Measurements from ENCODE around the gene VWC2. TPM values are rescaled to one million over a fixed set of nuclear protein-coding genes. Genes with fewer than 3 reads are reported as not detected.

VWC2 gene
- total and polyA plus RNA-seq, 5 donors from 2014 or later = not detected

DNA sequence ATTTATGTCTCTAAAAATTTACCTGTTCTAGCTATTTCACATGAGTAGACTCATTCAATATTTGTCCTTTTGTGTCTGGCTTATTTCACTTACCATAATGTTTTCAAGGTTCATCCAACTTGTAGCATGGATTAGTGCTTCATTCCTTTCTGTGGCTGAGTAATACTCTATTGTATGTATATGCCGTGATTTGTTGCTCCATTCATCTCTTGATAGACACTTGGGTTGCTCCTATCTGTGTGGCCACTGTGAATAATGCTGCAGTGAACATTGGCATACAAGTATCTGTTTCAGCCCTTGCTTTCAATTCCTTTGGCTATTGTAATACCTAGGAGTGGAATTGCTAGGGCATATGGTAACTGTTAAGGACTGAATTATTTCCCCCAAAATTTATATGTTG, 86.9 kb downstream of the VWC2 start:
- Histone ChIP-seq H3K4me1 (ENCODE audit: control insufficient read depth, insufficient read depth, low read length, poor library complexity, severe bottlenecking) (no peaks in the 10 kb centered on the region), H3K36me3 (ENCODE audit: control insufficient read depth, insufficient read depth, low read length) (no peaks in the 10 kb centered on the region), H3K9me3 (ENCODE audit: control insufficient read depth in 2 of 2, low read length in 2 of 2) (no peaks in the 10 kb centered on the region), H3K27me3 (ENCODE audit: control insufficient read depth, insufficient read depth, low read length) (no peaks in the 10 kb centered on the region), H3K27ac (ENCODE audit: insufficient read depth, low read length, poor library complexity, severe bottlenecking) (no peak overlapping the region), H3K4me3 (ENCODE audit: low read depth, low read length) (no peak overlapping the region)
- no peak overlapping the region for H3K4me3 Mint-ChIP-seq
- DNase-seq (no peak), ATAC-seq (ENCODE audit: low read depth in 2 of 2) (no peak)
- H3K36me3 Mint-ChIP-seq = no peaks in the 10 kb centered on the region
- H3K27ac Mint-ChIP-seq = no peak overlapping the region
- H3K9me3 Mint-ChIP-seq = peaks cover 0 to 8% (median 0%) of the 10 kb centered on the region in 7 donors
- H3K4me1 Mint-ChIP-seq = no peaks in the 10 kb centered on the region
- H3K27me3 Mint-ChIP-seq = no peaks in the 10 kb centered on the region

- Histone ChIP-seq H3K4me3 (ENCODE audit: low read depth, low read length) (no peak overlapping the region), H3K27me3 (ENCODE audit: control insufficient read depth, insufficient read depth, low read length) (no peaks in the 10 kb centered on the region), H3K9me3 (ENCODE audit: control insufficient read depth in 2 of 2, low read length in 2 of 2) (no peaks in the 10 kb centered on the region), H3K4me1 (ENCODE audit: control insufficient read depth, insufficient read depth, low read length, poor library complexity, severe bottlenecking) (no peaks in the 10 kb centered on the region), H3K27ac (ENCODE audit: insufficient read depth, low read length, poor library complexity, severe bottlenecking) (no peak overlapping the region), H3K36me3 (ENCODE audit: control insufficient read depth, insufficient read depth, low read length) (no peaks in the 10 kb centered on the region)
- DNase-seq (no peak), ATAC-seq (ENCODE audit: low read depth in 2 of 2) (no peak)
- H3K27me3 Mint-ChIP-seq = no peaks in the 10 kb centered on the region
- no peaks in the 10 kb centered on the region for H3K4me1 Mint-ChIP-seq
- H3K36me3 Mint-ChIP-seq = no peaks in the 10 kb centered on the region
- H3K27ac Mint-ChIP-seq = no peak overlapping the region
- H3K9me3 Mint-ChIP-seq = peaks cover 0 to 3% (median 1%) of the 10 kb centered on the region in 7 donors
- H3K4me3 Mint-ChIP-seq = no peak overlapping the region
Measured at GRCh38 chr7:49866076-49866735, 92.8 kb downstream of the VWC2 start.

DNA sequence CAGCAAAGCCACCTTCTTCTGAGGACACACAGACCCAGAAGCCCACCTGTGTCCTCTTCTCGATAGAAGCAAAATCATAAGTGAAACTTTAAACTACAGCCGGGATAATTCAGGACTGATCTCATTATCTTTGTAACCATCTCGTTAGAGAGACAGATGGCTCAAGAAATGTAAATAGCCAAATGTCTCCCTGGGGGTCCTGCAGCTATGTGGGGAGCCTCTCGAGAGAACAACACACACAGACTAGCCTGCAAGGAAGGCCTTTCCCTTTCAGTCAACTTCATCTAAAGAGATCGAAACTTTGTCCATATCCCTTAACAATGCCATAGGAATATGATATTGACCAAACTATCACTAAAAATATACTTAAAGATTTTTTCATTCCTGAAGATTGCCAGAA, 93.5 kb downstream of the VWC2 start:
- H3K36me3 ChIP-seq (ENCODE audit: control insufficient read depth, insufficient read depth, low read length) = no peaks in the 10 kb centered on the region
- H3K4me3 ChIP-seq (ENCODE audit: low read depth, low read length) = no peak overlapping the region
- H3K27ac Mint-ChIP-seq = no peak overlapping the region
- H3K36me3 Mint-ChIP-seq = no peaks in the 10 kb centered on the region
- H3K9me3 Mint-ChIP-seq = peaks cover 0 to 3% (median 0%) of the 10 kb centered on the region in 7 donors
- no peaks in the 10 kb centered on the region for H3K9me3 ChIP-seq (ENCODE audit: control insufficient read depth in 2 of 2, low read length in 2 of 2)
- no peaks in the 10 kb centered on the region for H3K27me3 ChIP-seq (ENCODE audit: control insufficient read depth, insufficient read depth, low read length)
- H3K4me1 Mint-ChIP-seq = no peaks in the 10 kb centered on the region
- ATAC-seq (ENCODE audit: low read depth in 2 of 2) (no peak), DNase-seq (no peak)
- H3K4me3 Mint-ChIP-seq = no peak overlapping the region
- no peaks in the 10 kb centered on the region for H3K4me1 ChIP-seq (ENCODE audit: control insufficient read depth, insufficient read depth, low read length, poor library complexity, severe bottlenecking)
- no peak overlapping the region for H3K27ac ChIP-seq (ENCODE audit: insufficient read depth, low read length, poor library complexity, severe bottlenecking)
- H3K27me3 Mint-ChIP-seq = no peaks in the 10 kb centered on the region

DNA sequence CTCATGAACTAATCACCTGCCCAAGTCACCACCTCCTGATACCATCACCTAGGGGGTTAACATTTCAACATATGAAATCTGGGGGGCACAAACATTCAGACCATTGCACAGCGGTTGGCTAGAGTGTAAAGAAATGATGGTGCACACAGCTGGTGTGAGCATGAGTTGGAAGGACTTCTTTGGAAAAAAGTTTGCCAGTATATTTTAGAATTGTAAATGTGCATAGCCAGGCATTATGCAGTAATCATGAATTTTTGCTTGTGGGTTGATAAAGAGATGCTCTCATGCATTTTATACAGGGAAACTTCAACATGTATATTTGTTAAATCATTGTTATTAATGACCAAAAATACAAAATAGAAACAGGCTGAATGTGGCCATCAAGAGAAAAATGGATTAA, 100.0 kb downstream of the VWC2 start:
- no peaks in the 10 kb centered on the region for H3K27me3 Mint-ChIP-seq
- no peaks in the 10 kb centered on the region for H3K9me3 ChIP-seq (ENCODE audit: control insufficient read depth in 2 of 2, low read length in 2 of 2)
- DNase-seq (no peak), ATAC-seq (ENCODE audit: low read depth in 2 of 2) (no peak)
- no peaks in the 10 kb centered on the region for H3K4me1 ChIP-seq (ENCODE audit: control insufficient read depth, insufficient read depth, low read length, poor library complexity, severe bottlenecking)
- H3K27ac ChIP-seq (ENCODE audit: insufficient read depth, low read length, poor library complexity, severe bottlenecking) = no peak overlapping the region
- H3K36me3 ChIP-seq (ENCODE audit: control insufficient read depth, insufficient read depth, low read length) = no peaks in the 10 kb centered on the region
- H3K27me3 ChIP-seq (ENCODE audit: control insufficient read depth, insufficient read depth, low read length) = no peaks in the 10 kb centered on the region
- no peak overlapping the region for H3K4me3 Mint-ChIP-seq
- no peaks in the 10 kb centered on the region for H3K4me1 Mint-ChIP-seq
- H3K27ac Mint-ChIP-seq = no peak overlapping the region
- no peak overlapping the region for H3K4me3 ChIP-seq (ENCODE audit: low read depth, low read length)
- no peaks in the 10 kb centered on the region for H3K36me3 Mint-ChIP-seq
- H3K9me3 Mint-ChIP-seq = peaks cover 0 to 3% (median 0%) of the 10 kb centered on the region in 7 donors

GRCh38 chr7:49875336-49875735, 101.9 kb downstream of the VWC2 start:
- Histone ChIP-seq H3K36me3 (ENCODE audit: control insufficient read depth, insufficient read depth, low read length) (no peaks in the 10 kb centered on the region), H3K27me3 (ENCODE audit: control insufficient read depth, insufficient read depth, low read length) (no peaks in the 10 kb centered on the region), H3K27ac (ENCODE audit: insufficient read depth, low read length, poor library complexity, severe bottlenecking) (no peak overlapping the region), H3K9me3 (ENCODE audit: control insufficient read depth in 2 of 2, low read length in 2 of 2) (no peaks in the 10 kb centered on the region), H3K4me1 (ENCODE audit: control insufficient read depth, insufficient read depth, low read length, poor library complexity, severe bottlenecking) (no peaks in the 10 kb centered on the region), H3K4me3 (ENCODE audit: low read depth, low read length) (no peak overlapping the region)
- no peak overlapping the region for H3K4me3 Mint-ChIP-seq
- no peaks in the 10 kb centered on the region for H3K9me3 Mint-ChIP-seq
- H3K4me1 Mint-ChIP-seq = no peaks in the 10 kb centered on the region
- ATAC-seq (ENCODE audit: low read depth in 2 of 2) (no peak), DNase-seq (no peak)
- no peaks in the 10 kb centered on the region for H3K36me3 Mint-ChIP-seq
- H3K27ac Mint-ChIP-seq = no peak overlapping the region
- no peaks in the 10 kb centered on the region for H3K27me3 Mint-ChIP-seq

- H3K4me3 Mint-ChIP-seq = no peak overlapping the region
- H3K4me1 Mint-ChIP-seq = no peaks in the 10 kb centered on the region
- no peaks in the 10 kb centered on the region for H3K36me3 Mint-ChIP-seq
- no peak overlapping the region for H3K27ac Mint-ChIP-seq
- ATAC-seq (ENCODE audit: low read depth in 2 of 2) (no peak), DNase-seq (no peak)
- Histone ChIP-seq H3K9me3 (ENCODE audit: control insufficient read depth in 2 of 2, low read length in 2 of 2) (no peaks in the 10 kb centered on the region), H3K4me1 (ENCODE audit: control insufficient read depth, insufficient read depth, low read length, poor library complexity, severe bottlenecking) (no peaks in the 10 kb centered on the region), H3K27ac (ENCODE audit: insufficient read depth, low read length, poor library complexity, severe bottlenecking) (no peak overlapping the region), H3K27me3 (ENCODE audit: control insufficient read depth, insufficient read depth, low read length) (no peaks in the 10 kb centered on the region), H3K36me3 (ENCODE audit: control insufficient read depth, insufficient read depth, low read length) (no peaks in the 10 kb centered on the region), H3K4me3 (ENCODE audit: low read depth, low read length) (no peak overlapping the region)
- no peaks in the 10 kb centered on the region for H3K27me3 Mint-ChIP-seq
- no peaks in the 10 kb centered on the region for H3K9me3 Mint-ChIP-seq
Measured at GRCh38 chr7:49876202-49876601, 102.8 kb downstream of the VWC2 start.

DNA sequence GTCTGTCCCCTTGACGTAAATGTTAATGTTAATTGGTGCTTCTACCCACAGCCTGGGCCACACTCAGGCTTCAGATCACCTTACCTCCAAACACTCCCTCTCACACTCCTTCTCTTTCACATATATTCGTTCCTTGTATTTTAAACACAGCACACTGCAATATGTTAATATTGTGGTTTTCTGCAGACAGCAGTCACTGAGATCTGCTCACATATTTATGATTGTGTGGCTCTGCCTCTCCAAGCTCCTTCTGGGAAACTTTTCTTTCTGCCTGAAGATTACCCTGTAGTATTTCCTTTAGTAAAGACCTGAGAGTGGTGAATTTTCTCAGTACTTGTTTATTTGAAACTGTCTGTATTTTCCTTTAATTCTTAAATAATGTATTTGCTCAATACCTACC, 104.7 kb downstream of the VWC2 start:
- no peaks in the 10 kb centered on the region for H3K27me3 ChIP-seq (ENCODE audit: control insufficient read depth, insufficient read depth, low read length)
- ATAC-seq (ENCODE audit: low read depth in 2 of 2) = no peak
- no peak for DNase-seq
- Mint-ChIP-seq H3K4me3 (no peak overlapping the region), H3K9me3 (no peaks in the 10 kb centered on the region), H3K27ac (no peak overlapping the region), H3K36me3 (no peaks in the 10 kb centered on the region), H3K27me3 (no peaks in the 10 kb centered on the region), H3K4me1 (no peaks in the 10 kb centered on the region)
- no peaks in the 10 kb centered on the region for H3K36me3 ChIP-seq (ENCODE audit: control insufficient read depth, insufficient read depth, low read length)
- no peaks in the 10 kb centered on the region for H3K9me3 ChIP-seq (ENCODE audit: control insufficient read depth in 2 of 2, low read length in 2 of 2)
- no peak overlapping the region for H3K27ac ChIP-seq (ENCODE audit: insufficient read depth, low read length, poor library complexity, severe bottlenecking)
- H3K4me3 ChIP-seq (ENCODE audit: low read depth, low read length) = no peak overlapping the region
- no peaks in the 10 kb centered on the region for H3K4me1 ChIP-seq (ENCODE audit: control insufficient read depth, insufficient read depth, low read length, poor library complexity, severe bottlenecking)

GRCh38 chr7:49878627-49879026, 105.2 kb downstream of the VWC2 start:
- Histone ChIP-seq H3K27ac (ENCODE audit: insufficient read depth, low read length, poor library complexity, severe bottlenecking) (no peak overlapping the region), H3K27me3 (ENCODE audit: control insufficient read depth, insufficient read depth, low read length) (no peaks in the 10 kb centered on the region), H3K9me3 (ENCODE audit: control insufficient read depth in 2 of 2, low read length in 2 of 2) (no peaks in the 10 kb centered on the region), H3K4me1 (ENCODE audit: control insufficient read depth, insufficient read depth, low read length, poor library complexity, severe bottlenecking) (no peaks in the 10 kb centered on the region), H3K4me3 (ENCODE audit: low read depth, low read length) (no peak overlapping the region), H3K36me3 (ENCODE audit: control insufficient read depth, insufficient read depth, low read length) (no peaks in the 10 kb centered on the region)
- Mint-ChIP-seq H3K9me3 (no peaks in the 10 kb centered on the region), H3K36me3 (no peaks in the 10 kb centered on the region), H3K4me1 (no peaks in the 10 kb centered on the region), H3K27me3 (no peaks in the 10 kb centered on the region), H3K27ac (no peak overlapping the region), H3K4me3 (no peak overlapping the region)
- ATAC-seq (ENCODE audit: low read depth in 2 of 2) = no peak
- DNase-seq = no peak
